HG02870 (cell line): ENCODE data around the gene THY1.
"Not testable (repeated sequence)": the region's sequence is repeated elsewhere in the genome, so short reads cannot be mapped to it uniquely, and the experiment has no call there.

Source experiments
- ATAC-seq: cut with Tn5 transposase; IDR thresholded peaks from one replicate; pipeline ENCODE4 v1.9.1; 2021; ENCODE audit warnings: mild to moderate bottlenecking, moderate library complexity; ENCODE audit not compliant: unreplicated experiment

Gene THY1

DNA sequence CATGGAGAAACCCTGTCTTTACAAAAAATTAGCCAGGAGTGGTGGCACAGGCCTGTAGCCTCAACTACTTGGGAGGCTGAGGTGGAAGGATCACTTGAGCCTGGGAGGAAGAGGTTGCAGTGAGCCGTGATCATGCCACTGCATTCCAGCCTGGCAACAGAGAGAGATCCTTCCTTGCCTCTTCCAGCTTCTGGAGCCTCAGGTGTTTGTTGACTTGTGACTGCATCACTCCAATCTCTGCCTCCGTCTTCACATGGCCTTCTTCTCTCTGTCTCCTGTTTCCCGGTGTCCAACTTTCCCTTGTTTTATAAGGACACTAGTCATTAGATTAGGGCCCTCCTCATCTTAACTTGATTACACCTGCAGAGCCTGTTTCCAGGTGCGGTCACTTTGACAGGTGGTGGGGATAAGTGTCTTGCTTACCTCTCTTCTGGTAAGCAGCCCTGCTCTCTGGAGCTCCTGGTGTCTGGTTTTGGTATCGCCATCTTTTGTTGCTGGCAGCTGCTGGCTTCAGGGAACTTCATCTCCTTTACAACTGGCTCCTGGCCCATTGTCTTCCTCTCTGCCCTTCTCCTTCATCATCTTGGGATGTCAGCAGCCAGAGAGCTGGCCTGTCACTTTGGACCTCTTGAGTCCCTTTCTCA lies 33.2 kb downstream of the THY1 start:
- no peak for ATAC-seq

- ATAC-seq, result no peak
Observed at GRCh38 chr11:119388103-119388502, 34.9 kb downstream of the THY1 start.

DNA sequence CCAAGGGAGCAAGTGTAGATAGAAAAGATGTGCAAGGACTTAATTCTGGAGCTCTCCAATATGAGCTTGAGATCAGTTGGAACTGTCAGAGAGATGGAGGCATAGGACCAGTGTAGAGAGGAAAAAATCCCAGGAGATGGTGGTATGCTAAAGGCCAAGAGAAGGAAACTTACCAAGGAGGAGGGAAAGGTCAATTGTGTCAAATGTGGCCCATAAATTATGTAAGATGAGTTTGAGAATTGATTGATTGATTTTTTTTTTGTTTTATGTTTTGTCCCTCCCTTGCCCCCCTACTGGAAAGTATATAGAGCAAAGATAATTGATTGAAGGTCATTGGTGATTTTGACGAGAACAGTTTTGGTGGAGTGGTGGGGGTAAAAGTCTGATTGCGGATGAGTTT lies 38.6 kb downstream of the THY1 start:
- ATAC-seq, result no peak

GRCh38 chr11:119382513-119382912 lies 40.5 kb downstream of the THY1 start:
- not testable (repeated sequence) for ATAC-seq

DNA sequence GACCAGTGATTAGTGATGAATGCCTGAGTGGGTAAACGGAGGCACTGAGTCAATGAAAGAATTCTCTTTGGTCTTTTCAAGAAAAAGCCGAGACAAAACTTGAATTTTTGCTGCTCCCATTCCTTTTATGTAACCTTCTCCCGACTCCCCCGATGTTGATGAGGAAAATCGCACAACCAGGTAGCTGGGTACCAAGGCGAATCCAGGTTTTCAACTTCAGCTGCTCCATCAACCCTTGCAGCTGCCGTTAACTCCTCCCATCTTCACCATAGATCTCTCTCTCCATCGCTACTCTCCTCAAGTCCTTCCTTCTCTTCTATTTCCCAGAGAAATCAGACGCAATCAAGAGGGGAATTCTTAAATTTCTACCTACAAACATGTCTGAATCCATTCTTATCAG lies 40.9 kb downstream of the THY1 start:
- no peak for ATAC-seq

- peak; percentile 98 for ATAC-seq
Observed at GRCh38 chr11:119381181-119381988, 41.6 kb downstream of the THY1 start, which contains the start of gene USP2. USP2 (minus strand) TSS chr11:119381690; CDS start chr11:119373480, 8,210 bp downstream.

- ATAC-seq, result no peak
Observed at GRCh38 chr11:119380827-119381180, 42.2 kb downstream of the THY1 start.

GRCh38 chr11:119380160-119380826 lies 42.7 kb downstream of the THY1 start:
- ATAC-seq, result no peak

GRCh38 chr11:119378851-119379465 lies 44.0 kb downstream of the THY1 start:
- no peak for ATAC-seq

GRCh38 chr11:119377961-119378667 lies 44.9 kb downstream of the THY1 start:
- ATAC-seq, result no peak

DNA sequence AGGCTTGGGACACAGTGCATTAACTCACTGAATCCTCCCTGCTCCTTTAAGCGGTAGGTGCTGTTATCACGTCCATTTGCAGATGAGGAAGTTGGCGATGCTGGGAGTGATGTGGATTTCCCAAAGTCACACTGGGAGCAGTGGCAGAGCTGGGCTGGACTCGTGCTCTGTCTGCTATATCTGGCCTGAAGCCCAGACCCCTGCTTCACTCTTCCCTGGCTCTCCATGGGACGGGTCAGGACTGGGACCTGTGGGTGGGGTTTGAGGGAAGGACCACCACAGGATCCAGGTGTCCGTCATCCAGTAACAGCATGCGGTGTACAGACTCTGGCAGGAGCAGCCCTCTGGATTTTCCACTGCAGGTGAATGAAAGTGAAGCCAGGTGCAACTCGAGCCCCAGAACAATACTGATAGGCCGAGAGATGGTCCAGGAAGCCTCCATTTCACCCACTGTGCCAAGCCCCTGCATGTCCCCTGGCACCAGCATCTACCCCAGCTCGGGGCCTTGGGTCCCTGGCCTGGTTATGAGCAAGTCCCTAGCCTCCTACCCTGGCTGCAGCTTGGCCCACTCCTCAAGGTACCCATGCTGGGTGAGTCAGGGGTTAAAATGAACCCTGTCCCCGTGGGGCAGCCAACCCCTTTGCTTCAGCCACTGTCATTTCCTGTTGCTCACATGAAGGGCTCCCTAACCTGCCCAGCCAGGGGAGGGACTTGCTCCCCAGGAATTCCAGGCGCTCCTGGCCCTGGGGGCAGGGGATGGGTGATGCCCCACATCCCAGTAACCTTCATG lies 45.7 kb downstream of the THY1 start:
- no peak for ATAC-seq

DNA sequence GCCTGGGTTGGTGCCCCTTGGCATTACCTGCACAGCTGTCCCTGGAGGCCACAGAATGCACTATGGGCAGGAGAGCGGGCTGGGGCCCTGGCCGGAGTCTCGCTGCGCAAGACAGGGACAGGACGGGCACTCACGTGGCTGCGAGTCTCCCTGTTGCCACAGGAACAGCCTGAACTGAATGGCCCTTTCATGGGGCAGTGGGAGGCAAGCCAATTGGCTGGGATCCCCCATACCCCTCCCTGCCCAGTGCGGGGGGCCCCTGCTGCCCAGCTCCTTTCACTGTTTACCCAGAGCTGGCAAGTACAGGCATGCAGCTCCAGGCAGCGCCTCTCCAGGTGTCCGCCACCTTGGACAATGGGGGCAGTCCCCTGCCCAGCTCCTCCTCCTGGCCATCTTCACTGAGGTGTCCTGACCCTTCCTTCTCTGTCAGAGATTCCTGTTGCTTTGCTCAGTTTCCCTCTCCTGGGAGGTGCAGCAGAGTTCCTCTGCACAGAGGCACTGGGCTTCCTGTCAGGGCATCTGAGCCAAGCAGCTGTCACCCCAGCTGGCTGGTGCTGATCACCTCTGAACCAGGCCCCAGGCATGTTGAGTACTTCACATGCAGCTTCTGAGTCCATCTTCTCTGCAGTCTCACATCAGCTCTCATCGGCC lies 46.6 kb downstream of the THY1 start:
- no peak for ATAC-seq

GRCh38 chr11:119375337-119376196 lies 47.4 kb downstream of the THY1 start:
- ATAC-seq, result no peak

- ATAC-seq, result no peak
Observed at GRCh38 chr11:119374632-119375336, 48.2 kb downstream of the THY1 start.

- no peak for ATAC-seq
Observed at GRCh38 chr11:119373921-119374631, 48.9 kb downstream of the THY1 start.

- ATAC-seq, result no peak
Observed at GRCh38 chr11:119373059-119373920, 49.7 kb downstream of the THY1 start.
